Left lung (tissue), 10 donors: ENCODE measurements around the gene RYR2. TPM values are rescaled to one million over a fixed set of nuclear protein-coding genes. Genes with fewer than 3 reads are reported as not detected.

Experiments
- ATAC-seq: fragments of 200-7000 bp; cut with Tn5 transposase; one replicate; pipeline ENCODE4 v1.9.1; 2020; ENCODE audit warnings: moderate library complexity
- DNase-seq, 4 donors: peaks; one replicate each; pipeline ENCODE4 v3.0.0-alpha.2; 2013 to 2020
- H3K27ac ChIP-seq, 2 donors: fragments of 200-600 bp; sonication (generic) in 1 of 2; one replicate each; pipeline versions ENCODE4 v1.5.0 to v1.8.0; 2020 to 2021
- H3K27me3 ChIP-seq, 2 donors: fragments of 200-600 bp; sonication (generic) in 1 of 2; one replicate each; pipeline versions ENCODE4 v1.5.0 to v1.8.0; 2020 to 2021
- H3K36me3 ChIP-seq, 2 donors: fragments of 200-600 bp; sonication (generic) in 1 of 2; one replicate each; pipeline versions ENCODE4 v1.5.0 to v1.8.0; 2020 to 2021
- H3K4me1 ChIP-seq, 2 donors: fragments of 200-600 bp; one replicate each; pipeline ENCODE4 v1.8.0; 2021
- H3K4me3 ChIP-seq, 2 donors: fragments of 200-600 bp; sonication (generic) in 1 of 2; one replicate each; pipeline versions ENCODE4 v1.5.0 to v1.8.0; 2020 to 2021; ENCODE audit warnings: mild to moderate bottlenecking in 1 of 2
- H3K9me3 ChIP-seq, 2 donors: fragments of 200-600 bp; sonication (generic) in 1 of 2; one replicate each; pipeline versions ENCODE4 v1.5.0 to v1.8.0; 2020 to 2021
- intact Hi-C, 2 donors: fragments of 100-400 bp; cut with DNase I; formaldehyde crosslinking; loops; one replicate each; pipeline versions ENCODE4 v1.11.2 to v1.14.2; 2022
- polyA plus RNA-seq, 6 donors: library from polyadenylated mRNA; unstranded; fragments of 120-200 nt; gene quantifications; one replicate each; pipeline ENCODE4 v1.2.1, GENCODE V29; 2013; ENCODE audit not compliant: insufficient read length in 6 of 6
- total RNA-seq, 2 donors: library from RNA; stranded (reverse); fragmentation: NEBNext Ultra II Directional; extraction: Animal tissue kit (Norgen Biotek cat#: 25700); gene quantifications; one replicate each; pipeline ENCODE4 v1.2.1, GENCODE V29; 2021
- TF ChIP-seq, protein P1 (sequence below), 2 donors: fragments of 200-600 bp; sonication (generic) in 1 of 2; IDR thresholded peaks; one replicate each; pipeline versions ENCODE4 v1.5.0 to v1.8.0; 2021; ENCODE audit warnings: antibody characterized with exemption in 2 of 2
- donor health status: DM: no; HTN: yes; CAD: no.
- donor health status: DM: no; HTN: no; CAD: no.

The RYR2 gene
- total and polyA plus RNA-seq, 8 donors, result 4.7 to 10.3 (median 7.6) TPM

GRCh38 chr1:237525102-237525501, 483.1 kb downstream of the RYR2 start:
- Histone ChIP-seq H3K9me3 (no peaks in the 10 kb centered on the region), H3K36me3 (no peaks in the 10 kb centered on the region), H3K27me3 (no peaks in the 10 kb centered on the region), H3K27ac (no peak overlapping the region), H3K4me1 (no peaks in the 10 kb centered on the region), H3K4me3 (no peak overlapping the region)
- ATAC-seq (no peak), DNase-seq (no peak)
- intact Hi-C loops, result no loop called here
- TF ChIP-seq, protein P1, sequence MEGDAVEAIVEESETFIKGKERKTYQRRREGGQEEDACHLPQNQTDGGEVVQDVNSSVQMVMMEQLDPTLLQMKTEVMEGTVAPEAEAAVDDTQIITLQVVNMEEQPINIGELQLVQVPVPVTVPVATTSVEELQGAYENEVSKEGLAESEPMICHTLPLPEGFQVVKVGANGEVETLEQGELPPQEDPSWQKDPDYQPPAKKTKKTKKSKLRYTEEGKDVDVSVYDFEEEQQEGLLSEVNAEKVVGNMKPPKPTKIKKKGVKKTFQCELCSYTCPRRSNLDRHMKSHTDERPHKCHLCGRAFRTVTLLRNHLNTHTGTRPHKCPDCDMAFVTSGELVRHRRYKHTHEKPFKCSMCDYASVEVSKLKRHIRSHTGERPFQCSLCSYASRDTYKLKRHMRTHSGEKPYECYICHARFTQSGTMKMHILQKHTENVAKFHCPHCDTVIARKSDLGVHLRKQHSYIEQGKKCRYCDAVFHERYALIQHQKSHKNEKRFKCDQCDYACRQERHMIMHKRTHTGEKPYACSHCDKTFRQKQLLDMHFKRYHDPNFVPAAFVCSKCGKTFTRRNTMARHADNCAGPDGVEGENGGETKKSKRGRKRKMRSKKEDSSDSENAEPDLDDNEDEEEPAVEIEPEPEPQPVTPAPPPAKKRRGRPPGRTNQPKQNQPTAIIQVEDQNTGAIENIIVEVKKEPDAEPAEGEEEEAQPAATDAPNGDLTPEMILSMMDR (IDR thresholded peaks at IDR 0.05), result no peak

- H3K36me3 ChIP-seq, result no peaks in the 10 kb centered on the region
- TF ChIP-seq, protein P1 (IDR thresholded peaks at IDR 0.05), result no peak
- H3K4me3 ChIP-seq, result no peak overlapping the region
- H3K27ac ChIP-seq, result no peak overlapping the region
- ATAC-seq (no peak), DNase-seq (no peak)
- H3K4me1 ChIP-seq, result no peaks in the 10 kb centered on the region
- no peaks in the 10 kb centered on the region for H3K27me3 ChIP-seq
- intact Hi-C loops, result no loop called here
- no peaks in the 10 kb centered on the region for H3K9me3 ChIP-seq
Observed at GRCh38 chr1:237527761-237528160, 485.8 kb downstream of the RYR2 start.

GRCh38 chr1:237528545-237528944, 486.6 kb downstream of the RYR2 start:
- no peak for DNase-seq
- no peak for ATAC-seq
- intact Hi-C loops, result no loop called here
- Histone ChIP-seq H3K4me1 (no peaks in the 10 kb centered on the region), H3K27me3 (no peaks in the 10 kb centered on the region), H3K36me3 (no peaks in the 10 kb centered on the region), H3K4me3 (no peak overlapping the region), H3K27ac (no peak overlapping the region), H3K9me3 (no peaks in the 10 kb centered on the region)
- TF ChIP-seq, protein P1 (IDR thresholded peaks at IDR 0.05), result no peak

GRCh38 chr1:237539055-237539454, 497.1 kb downstream of the RYR2 start:
- intact Hi-C loops, result no loop called here
- TF ChIP-seq, protein P1 (IDR thresholded peaks at IDR 0.05), result no peak

DNA sequence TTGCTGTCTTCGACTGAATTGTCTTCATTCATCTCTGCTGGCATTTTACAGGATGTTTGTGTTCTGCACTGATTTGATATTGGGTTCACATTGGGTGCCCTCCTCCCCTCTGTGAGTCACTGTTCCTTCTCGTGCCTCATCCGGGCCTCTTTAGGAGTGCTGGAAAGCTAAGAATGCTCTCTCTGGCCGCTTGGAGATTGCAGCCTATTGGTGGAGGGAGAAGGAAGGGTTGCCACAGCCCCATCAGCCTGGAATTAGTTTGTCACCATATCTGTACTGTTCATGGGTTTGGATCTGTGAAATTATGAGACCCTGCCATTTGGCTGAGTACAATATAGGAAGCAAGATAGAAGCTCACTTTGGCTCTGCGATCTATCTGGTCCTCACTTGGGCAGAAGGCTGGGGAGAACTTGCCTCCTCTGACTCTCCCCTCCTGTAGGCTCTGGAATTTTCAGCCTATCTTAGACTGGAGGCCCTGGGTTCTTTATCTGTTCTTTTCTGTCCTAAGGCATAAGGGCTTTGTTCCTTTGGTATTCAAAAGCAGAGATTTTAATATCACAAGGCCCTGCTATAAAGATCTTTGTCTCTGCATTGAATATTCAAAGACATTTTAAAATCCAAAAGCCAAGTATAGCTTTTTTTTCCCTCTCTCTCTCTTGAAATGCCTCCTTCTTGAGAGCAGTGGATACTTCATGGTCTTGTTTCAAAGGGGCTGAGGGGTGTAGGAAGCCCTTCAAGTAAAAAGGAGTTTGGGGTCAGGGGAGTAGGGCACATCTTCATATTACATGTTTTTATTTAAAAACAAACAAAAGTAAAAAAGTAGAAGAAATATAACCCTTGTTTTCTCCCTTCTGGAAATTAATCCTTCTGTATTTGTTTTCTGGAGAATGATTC, 500.8 kb downstream of the RYR2 start:
- intact Hi-C loops, result no loop called here
- H3K4me1 ChIP-seq, result no peaks in the 10 kb centered on the region
- TF ChIP-seq, protein P1 (IDR thresholded peaks at IDR 0.05), result no peak
- ATAC-seq, result no peak
- H3K36me3 ChIP-seq, result no peaks in the 10 kb centered on the region
- no peak overlapping the region for H3K27ac ChIP-seq
- no peak overlapping the region for H3K4me3 ChIP-seq
- no peak for DNase-seq
- no peaks in the 10 kb centered on the region for H3K9me3 ChIP-seq
- H3K27me3 ChIP-seq, result no peaks in the 10 kb centered on the region

More at GRCh38 chr1:237539055-237539454, 497.1 kb downstream of the RYR2 start:
- Histone ChIP-seq H3K9me3 (no peaks in the 10 kb centered on the region), H3K27ac (no peak overlapping the region), H3K36me3 (no peaks in the 10 kb centered on the region), H3K4me1 (no peaks in the 10 kb centered on the region), H3K4me3 (no peak overlapping the region), H3K27me3 (no peaks in the 10 kb centered on the region)
- no peak for DNase-seq
- no peak for ATAC-seq
